ENCODE measurements around the gene PXT1.
"Not testable (repeated sequence)": the region's sequence is repeated elsewhere in the genome, so short reads cannot be mapped to it uniquely, and the experiment has no call there.

Gene PXT1

DNA sequence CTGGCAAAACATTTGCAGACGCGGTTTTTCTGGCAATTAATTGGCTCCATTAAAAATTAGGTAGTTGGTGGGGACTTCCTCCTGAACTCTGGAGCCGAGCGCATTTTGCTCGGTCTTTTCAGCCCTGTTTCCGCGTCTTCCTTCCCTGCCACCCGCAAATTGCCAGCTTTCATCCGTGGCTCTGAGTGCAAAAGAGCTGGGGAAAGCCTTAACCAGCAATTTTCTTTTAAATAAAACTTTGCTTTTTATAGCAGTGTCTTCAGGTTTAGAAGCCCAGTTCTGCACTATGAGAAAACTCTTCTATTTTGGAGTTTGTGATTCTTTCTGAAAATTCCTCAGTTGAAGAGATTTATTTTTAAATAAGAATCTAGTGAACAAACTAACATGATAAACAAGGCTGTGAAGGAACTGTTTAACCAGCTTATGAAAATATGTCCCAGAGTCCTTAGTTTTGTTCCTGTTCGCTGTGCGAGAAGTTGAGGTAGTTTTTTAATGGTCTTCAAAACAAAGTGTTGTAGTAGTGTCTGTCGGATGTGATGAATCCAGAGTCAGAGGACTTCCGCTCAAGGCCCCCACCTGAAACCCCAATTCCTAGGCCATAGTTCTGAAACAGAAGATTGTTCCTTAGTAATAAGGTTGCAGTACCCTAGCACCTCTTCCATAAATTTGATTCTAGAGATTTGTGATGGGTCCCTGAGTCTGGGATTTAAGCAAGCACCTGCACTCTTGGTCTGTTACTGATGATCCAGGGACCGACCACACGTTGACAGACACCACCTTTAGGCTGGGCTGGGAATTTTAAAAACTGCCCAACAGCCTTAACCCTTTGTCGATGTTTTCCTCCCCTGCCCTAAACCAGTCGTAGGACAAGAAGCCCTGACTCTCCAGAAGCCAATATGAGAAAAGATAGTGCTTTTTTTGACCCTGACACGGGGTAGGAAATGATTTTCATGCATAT is 1.1 kb upstream of the PXT1 start:
- DNase-seq (ENCODE audit: low read depth in 2 of 2) = no peak

DNA sequence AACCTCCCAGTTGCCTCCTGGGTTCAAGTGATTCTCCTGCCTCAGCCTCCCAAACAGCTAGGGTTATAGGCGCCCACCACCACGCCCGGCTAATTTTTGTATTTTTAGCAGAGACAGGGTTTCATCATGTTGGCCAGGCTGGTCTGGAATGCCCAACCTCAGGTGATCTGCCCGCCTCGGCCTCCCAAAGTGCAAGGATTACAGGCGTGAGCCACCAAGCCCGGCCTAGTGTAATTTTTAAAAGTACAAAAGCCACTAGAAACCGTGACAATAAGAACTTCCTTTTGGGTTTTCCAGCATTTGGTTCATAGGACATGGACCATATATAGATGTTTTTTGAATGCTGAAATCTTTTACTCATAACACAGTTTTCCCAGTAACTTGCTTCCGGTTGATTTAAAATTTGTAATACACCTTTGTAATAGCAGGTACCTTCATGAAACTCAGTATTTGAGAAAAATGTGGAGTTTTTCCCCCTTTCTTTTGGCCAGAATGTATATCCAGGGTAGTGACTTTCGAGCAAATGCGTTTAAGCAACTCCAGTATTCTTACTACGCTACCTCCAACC is 467 bp downstream of the PXT1 start:
- DNase-seq (ENCODE audit: low read depth in 2 of 2) = no peak

DNA sequence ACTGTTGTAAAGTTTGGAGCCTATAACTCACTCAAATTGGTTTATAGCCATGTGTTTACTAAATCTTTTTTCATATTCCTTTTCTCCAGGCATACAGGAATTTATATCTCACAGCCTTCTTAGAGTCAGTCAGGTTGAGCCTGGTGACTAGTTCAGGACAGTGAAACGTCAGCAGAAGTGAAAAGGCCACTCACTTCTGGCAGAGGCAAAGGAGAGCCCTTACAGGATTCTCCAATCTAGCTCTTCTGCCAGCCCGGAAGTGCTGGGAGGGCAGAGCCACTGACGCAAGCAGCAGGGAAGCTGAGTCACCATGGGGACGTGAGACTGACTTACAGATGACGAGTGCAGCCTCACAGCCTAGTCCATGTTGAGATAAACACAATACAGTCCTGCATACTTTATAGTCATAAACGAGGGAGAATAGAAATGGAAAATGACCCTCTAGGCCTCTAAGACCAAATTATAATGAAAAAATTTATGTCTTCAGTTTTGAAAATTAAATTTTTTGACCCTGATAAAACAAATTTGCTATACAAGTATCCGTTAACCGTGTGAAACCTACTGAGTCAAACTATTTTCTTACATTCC is 1.3 kb downstream of the PXT1 start:
- DNase-seq (ENCODE audit: low read depth in 2 of 2) = peak; percentile 38 to 48

DNA sequence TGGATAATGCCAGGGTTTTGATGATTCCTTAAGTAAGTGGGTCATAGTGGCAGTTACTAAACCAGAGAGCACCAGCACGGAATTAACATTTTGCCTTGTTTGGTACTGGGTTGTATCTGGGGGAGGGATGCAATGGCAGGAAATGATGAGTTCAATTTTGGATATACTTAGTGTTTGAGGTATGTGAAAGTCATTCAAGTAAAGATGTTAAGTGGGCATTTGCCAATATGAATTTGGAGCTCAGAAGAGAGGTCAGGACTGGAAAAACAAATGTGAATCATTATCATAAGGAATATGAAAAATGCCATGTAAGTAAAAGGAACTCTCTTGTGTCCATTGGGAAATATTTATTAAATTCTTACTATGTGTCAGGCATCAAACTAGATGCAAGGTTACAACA is 6.2 kb downstream of the PXT1 start:
- DNase-seq (ENCODE audit: low read depth in 2 of 2) = no peak

DNA sequence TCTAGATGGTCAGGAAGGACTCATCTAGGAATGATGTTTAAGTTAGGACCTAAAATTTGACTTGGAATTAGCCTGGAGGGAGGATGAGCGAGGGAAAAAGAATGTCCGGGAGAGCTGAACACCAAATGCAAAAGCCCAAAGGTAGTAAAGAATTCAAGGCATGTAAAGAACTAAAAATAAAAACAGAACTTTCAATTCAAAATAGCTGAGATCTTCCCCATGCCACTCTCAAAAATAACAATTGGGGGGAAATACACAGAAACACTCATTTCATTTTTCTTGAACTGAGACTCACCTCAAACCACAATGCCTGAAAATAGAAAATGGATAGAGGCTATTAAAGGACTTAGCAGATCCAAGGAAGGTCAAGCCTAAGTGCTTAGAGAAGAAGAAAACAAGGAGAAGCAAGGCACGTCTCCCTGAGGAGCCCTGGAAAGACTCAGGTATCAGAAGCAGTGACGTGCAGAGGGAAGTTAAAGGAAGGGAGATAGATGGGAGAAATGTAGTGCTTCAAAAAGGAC is 10.4 kb downstream of the PXT1 start:
- DNase-seq (ENCODE audit: low read depth in 2 of 2) = no peak

DNA sequence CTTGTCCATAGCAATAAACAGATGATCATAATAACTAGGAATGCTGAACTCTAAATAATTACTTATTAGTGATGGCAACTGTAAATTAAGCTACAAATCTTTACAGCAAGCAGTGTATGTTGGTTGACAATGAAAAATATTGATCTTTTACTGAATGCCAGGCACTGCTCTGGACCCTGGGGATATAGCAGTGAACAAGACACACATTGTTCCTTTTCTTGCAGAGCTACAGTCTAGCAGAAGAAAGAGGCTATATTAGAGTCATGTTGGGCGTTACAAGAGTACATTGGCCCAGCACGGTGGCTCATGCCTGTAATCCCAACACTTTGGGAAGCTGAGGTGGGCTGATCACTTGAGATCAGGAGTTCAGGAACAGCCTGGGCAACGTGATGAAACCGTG is 11.5 kb downstream of the PXT1 start:
- DNase-seq (ENCODE audit: low read depth in 2 of 2) = no peak

DNA sequence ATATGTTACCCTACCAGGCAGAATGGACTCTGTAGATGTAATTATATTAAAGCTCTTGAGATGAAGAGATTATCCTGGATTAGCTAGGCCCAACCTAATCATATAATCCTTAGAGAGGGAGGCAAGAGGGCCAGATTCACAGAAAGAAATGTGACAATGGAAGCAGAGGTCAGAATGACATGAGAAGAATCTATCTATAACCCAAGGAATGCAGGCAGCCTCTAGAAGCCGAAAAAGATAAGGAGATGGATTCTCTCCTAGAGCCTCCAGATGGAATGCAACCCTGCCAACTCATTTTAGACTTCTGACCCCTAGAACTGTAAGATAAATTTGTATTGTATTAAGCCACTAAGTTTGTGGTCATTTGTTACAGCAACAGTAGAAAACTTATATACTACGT is 12.3 kb downstream of the PXT1 start:
- no peak for DNase-seq (ENCODE audit: low read depth in 2 of 2)

DNA sequence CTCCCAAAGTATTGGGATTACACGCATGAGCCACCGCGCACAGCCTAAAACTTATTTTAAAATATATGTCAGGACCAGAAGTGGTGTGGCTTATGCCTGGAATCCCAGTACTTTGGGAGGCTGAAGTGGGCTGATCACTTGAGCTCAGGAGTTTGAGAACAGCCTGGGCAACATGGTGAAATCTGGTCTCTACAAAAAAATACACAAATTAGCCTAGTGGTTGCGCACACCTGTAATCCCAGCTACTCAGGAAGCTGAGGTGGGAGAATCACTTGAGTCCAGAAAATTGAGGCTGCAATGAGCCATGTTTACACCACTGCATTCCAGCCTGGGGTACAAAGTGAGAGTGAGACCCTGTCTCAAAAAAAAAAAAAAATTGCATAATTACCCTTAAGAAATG is 13.7 kb downstream of the PXT1 start:
- no peak for DNase-seq (ENCODE audit: low read depth in 2 of 2)

DNA sequence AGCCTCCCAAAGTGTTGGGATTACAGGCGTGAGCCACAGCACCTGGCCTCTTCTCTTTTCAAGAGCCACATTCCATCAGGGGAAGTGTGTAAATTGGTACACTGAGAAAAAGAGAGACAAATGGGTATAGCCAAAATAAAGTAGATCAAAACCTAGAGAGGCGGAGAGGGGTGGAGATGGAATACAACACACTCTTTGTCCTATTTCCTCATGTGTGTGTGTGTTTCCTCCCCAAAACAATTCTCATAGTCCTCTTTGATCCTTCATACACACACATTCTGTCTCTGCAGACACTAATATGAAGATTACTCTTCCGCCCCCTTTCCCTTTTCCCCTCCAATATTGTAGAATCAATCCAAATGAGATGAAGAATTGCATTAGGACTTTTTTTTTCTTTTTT is 16.0 kb downstream of the PXT1 start:
- no peak for DNase-seq (ENCODE audit: low read depth in 2 of 2)

DNA sequence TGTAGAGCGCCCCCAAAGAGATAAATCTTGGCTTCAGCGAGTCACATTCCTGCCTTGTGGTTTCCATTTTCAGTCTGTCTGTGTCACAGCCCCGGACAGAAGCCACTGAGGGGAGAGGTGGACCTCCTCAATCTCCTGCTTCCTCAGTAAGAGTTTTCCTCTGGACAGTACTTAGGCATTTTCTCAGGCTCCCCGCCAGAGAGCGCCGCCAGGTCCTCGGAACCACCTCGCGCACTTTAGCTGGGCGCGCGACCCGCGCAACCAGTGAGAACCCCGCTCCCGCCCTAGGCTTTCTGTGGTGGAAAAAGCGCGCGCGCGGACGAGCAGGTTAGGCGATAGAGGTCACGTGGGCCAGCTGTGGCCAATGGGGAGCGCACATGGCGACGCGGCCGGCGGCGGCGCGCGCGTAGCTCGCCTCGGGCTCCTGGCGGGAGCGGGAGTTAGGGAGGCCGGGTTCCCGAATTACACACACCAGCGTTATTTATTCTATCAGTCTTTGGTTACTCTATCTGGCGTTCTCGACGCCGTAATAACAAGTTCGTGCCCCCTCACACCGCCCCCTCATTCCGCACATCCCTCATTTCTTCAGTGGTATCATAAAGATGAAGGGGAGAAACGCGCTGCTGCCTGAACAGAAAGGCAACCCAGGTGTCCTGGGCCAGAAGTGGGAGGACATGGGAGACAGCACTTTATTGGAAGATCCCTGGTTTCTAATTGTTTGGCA is 19.4 kb downstream of the PXT1 start:
- peak; percentile 92 to 95 for DNase-seq (ENCODE audit: low read depth in 2 of 2)

DNA sequence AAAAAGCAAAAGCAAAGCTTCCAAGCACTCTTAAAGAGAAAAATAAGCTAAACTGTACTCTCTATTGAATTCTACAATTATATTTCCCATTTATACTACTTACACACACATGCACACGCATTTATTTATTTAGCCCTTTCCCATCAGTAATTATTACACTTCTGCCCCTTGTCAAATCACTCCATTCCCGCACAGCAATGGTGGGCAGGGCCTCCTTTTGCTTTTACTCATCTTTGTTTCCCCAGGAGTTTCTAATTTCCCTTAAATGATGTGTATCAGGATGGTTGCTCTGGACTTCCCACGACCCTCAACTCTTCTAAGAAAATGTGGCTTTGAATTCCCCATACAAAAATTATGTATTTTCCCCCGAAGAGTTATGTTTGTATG is 19.9 kb downstream of the PXT1 start:
- DNase-seq (ENCODE audit: low read depth in 2 of 2) = no peak

DNA sequence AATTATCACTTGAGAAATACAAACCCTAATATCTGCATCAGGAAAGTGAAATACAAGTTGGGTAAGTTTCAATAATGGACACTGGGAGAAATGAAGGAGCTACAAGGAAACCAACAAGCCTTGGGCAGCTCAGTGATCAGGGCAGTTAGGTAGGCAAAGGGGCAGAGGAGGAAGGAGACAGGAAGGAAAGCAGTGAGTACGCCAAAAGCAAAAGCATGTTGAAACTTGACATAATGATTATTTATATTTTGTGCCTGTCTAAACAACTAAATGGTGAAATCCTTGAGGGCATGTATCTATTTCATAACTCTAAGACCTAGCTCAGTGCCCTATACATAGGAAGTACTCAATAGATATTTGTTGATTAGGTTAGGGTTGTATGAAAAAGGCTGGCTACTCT is 23.3 kb downstream of the PXT1 start:
- no peak for DNase-seq (ENCODE audit: low read depth in 2 of 2)

DNA sequence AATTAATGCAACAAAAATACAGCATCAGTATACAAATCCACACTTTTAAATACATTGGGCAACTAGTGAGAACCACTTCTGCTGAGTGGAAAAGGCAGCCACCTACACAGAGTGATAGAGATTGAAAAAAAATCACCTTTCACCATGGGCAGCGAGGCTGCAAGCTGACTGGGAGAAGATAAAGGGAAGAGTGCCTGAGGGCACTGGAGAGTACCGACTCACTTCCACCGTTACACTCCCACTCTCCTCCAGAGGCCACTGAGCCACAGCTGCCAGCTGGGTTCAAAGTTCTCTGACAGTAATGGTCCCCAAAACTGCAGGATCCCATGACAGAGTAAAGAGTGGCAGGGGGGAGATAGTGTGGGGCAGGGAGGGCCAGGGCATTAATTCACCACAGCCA is 24.1 kb downstream of the PXT1 start:
- no peak for DNase-seq (ENCODE audit: low read depth in 2 of 2)

DNA sequence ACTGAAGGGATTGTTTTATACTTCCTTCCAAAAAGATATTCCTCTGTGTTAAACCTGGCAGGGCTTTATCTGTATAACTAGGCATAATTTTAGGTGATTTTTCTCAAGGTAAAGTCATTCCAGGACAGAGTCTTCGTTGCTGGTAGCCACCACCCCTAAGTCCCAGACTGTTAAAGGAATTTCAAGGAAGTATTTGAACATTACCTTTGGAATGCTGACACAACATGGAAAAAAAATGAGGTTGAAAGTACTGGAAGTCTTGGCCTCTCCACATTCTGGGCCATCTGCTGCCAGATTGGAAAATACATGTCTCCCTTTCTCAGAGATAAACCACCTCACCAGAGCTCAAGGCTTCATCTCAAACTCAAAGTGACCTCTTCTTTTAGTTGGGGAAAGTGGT is 28.2 kb downstream of the PXT1 start:
- DNase-seq (ENCODE audit: low read depth in 2 of 2) = no peak

DNA sequence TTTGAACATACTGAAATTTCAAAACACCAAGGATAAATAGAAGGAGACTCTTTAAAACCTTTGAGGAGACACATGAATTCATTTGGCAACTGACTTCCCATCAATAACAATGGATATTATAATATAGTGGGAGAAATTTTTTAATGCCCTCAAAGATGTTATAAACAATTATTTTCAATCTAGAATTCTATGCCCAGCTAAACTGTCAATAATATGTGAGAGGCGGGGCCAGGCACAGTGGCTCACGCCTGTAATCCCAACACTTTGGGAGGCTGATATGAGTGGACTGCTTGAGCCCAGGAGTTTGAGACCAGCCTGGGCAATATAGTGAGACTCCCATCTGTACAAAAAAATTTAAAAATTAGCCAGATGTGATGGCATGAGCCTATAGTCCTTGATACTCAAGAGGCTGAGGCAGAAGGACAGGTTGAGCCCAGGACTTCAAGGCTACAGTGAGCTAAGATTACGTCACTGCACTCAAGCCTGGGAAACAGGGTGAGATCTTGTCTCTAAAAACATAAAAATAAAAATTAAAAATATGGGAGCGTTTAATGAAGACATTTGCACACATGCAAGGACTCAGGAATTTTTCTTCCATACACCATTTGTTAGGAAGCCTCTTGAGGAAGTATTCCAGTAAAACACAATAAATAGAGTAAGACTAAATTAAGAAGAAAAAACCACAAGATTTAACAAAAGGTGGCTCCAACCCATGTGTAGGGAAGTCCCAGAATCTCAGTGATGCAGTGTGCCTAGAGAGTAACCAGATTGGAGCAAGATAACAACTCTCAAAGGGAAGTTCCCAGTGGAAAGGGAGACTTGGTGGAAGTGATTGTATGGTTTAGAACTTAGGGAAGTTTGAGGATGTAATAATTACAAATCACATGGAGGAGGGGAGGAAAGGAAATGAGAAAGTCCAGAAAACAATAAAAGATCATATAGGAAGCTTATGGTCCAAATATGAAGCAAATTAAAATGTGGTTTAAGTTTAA is 28.9 kb downstream of the PXT1 start:
- no peak for DNase-seq (ENCODE audit: low read depth in 2 of 2)

DNA sequence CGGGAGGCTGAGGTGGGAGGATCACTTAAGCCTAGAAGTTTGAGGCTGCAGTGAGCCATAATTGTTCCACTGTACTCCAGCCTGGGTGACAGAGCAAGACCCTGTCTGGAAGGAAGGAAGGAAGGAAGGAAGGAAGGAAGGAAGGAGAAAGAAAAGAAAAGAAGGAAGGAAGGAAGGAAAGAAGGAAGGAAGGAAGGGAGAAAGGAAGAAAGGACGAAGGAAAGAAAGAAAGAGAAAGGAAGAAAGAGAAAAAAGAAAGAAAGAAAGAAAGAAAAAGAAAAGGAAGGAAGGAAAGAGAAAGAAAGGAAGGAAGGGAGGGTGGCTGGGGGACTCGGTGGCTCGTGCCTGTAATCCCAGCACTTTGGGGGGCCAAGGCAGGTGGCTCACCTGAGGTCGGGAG is 32.9 kb downstream of the PXT1 start:
- not testable (repeated sequence) for DNase-seq (ENCODE audit: low read depth in 2 of 2)

DNA sequence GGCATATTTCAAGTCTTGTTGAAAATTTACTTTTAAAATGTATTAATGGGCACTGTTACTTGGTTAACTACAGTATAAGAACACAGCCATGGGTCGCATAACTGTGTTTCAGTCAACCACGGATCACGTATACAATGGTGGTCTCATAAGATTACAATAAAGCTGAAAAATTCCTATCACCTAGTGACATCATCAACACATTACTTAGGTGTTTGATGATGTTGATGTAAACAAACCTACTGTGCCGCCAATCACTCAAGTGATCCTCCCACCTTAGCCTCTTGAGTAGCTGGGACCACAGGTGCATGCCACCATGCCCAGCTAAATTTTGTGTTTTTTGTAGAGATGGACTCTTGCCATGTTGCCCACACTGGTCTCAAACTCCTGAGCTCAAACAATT is 38.5 kb downstream of the PXT1 start:
- no peak for DNase-seq (ENCODE audit: low read depth in 2 of 2)

DNA sequence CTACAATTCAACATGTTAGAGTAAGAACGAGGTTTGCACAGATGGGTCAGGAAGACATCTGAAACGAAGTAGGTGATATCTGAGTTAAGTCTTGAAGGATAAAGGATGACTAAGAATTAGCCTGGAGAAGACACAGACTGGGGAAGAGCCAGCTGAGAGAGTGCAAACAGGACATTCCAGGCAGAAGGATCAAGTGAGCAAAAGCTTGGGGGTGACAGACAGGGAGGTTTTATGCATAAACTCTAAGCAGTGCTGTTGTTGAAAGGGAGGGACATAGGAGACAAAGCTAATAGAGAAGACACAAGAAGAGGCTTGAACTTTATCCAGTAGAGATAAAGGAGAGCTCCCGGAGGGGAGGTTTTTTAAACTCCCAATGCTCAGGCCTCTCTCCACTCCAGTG is 40.2 kb downstream of the PXT1 start:
- no peak for DNase-seq (ENCODE audit: low read depth in 2 of 2)

DNA sequence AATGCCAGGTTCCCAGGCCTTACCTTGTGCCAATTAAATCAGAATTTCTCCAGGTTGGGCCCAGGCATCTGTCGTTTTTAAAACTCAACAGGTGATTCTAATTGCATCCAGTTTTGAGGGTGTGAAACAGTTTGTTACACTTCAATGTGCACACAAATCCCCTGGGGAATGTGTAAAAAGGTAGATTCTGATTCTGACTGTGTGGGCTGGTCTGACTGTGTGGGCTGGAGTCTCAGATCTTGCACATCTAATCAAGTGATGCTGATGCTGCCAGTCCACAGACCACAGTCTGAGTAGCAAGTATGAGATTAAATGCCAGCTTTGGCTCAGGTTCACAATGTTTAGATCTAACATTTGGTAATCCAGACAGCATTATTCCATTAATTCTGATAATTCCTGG is 42.7 kb downstream of the PXT1 start:
- DNase-seq (ENCODE audit: low read depth in 2 of 2) = no peak

DNA sequence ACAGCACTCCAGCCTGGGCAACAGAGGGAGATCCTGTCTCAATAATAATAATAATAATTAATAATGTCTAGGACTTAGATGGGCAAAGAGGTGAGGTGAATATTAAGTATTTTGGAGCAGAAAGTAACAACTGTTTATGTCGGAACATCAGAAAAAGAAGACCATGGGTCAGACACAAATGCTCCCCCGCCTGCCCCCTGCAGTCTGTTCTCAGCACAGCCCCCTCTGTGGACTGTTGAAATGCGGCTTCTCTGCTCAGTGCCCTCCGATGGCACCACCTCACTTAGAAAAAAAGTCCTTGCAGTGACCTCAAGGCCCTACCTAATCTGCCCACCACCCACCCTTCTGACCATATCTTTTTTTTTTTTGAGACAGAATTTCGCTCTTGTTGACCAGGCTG is 50.0 kb downstream of the PXT1 start:
- no peak for DNase-seq (ENCODE audit: low read depth in 2 of 2)

DNA sequence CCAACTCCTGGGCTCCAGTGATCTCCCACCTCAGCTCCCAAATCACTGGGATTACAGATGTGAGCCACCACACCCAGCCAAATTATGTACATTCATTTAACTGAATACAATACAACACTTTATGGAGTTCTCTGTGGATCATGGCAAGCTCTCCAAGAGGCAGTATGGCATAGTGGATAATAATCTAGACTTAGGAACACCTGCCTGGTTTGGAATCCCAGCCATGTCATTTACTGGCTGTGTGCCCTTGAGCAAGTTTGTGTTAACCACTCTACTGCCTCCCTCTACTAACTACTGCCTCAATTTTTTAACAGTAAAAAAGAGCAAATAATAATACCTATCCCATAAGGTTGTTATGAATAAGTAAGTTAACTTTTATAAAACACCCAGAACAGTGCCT is 53.3 kb downstream of the PXT1 start:
- DNase-seq (ENCODE audit: low read depth in 2 of 2) = no peak

All from stimulated activated CD4-positive, alpha-beta T cell treated with anti-CD3 and anti-CD28 coated beads, Interleukin-1b, Interleukin-23, amount 100 ng/mL, for 1 hour (primary cell).